HepG2 (cell line): ENCODE measurements around the gene TGFBRAP1. TPM values are rescaled to one million over a fixed set of nuclear protein-coding genes. Genes with fewer than 3 reads are reported as not detected.

ENCODE experiments used
- ATAC-seq: fragments of 200-7000 bp; cut with Tn5 transposase; 3 replicates; pipeline ENCODE4 v1.9.1; 2020; ENCODE audit warnings: mild to moderate bottlenecking, moderate library complexity
- BruUV-seq: library from RNA; stranded (reverse); fragments of 400-500 nt; replicated peaks from 2 replicates; lab custom pipeline; 2021; lab: Mats Ljungman, UMichigan
- CTCF ChIA-PET: fragments of 300-600 bp; formaldehyde crosslinking; extraction: SDS; loops from one replicate; lab custom pipeline; 2021; ENCODE audit warnings: low total read pairs, inconsistent platforms, low intra/inter-chr PET ratio; lab: Yijun Ruan, JAX
- POLR2A ChIA-PET: fragments of 350-600 bp; sonication (Branson Sonifier 250); formaldehyde crosslinking; loops from one replicate; lab custom pipeline; 2020; ENCODE audit warnings: antibody characterized with exemption, inconsistent platforms; lab: Yijun Ruan, JAX
- DNase-seq: peaks from one replicate; pipeline ENCODE4 v3.0.0-alpha.2; 2015; ENCODE audit warnings: low spot score
- FAIRE-seq: peaks from 3 replicates; lab custom pipeline; 2011; peaks lifted over from hg19 to GRCh38; lab: Jason Lieb, UNC
- H2AFZ ChIP-seq: one replicate; pipeline ENCODE4 v1.6.1; 2011; ENCODE audit warnings: low read length, inconsistent platforms
- H3K27ac ChIP-seq: fragments of 300-600 bp; 3 replicates; pipeline ENCODE4 v1.8.0; 2011; ENCODE audit warnings: mixed run types, mild to moderate bottlenecking, mixed read lengths, low read length, inconsistent platforms; ENCODE audit not compliant: insufficient read depth; ENCODE audit errors: extremely low read length
- H3K27me3 ChIP-seq, 2 experiments: fragments of 200-600 bp in 1 of 2; 2 replicates in 1 of 2; 3 replicates in 1 of 2; pipeline versions ENCODE4 v1.6.0 to v1.8.0; 2011; ENCODE audit warnings: low read length in 2 of 2, mild to moderate bottlenecking in 2 of 2, moderate library complexity in 2 of 2, inconsistent platforms in 1 of 2; ENCODE audit not compliant: insufficient read depth in 2 of 2, control insufficient read depth in 1 of 2
- H3K36me3 ChIP-seq, 2 experiments: fragments of 200-600 bp in 1 of 2; replicated peaks in 1 of 2; 2 replicates in 1 of 2; 3 replicates in 1 of 2; pipeline versions ENCODE4 v1.5.1 to v1.8.0; 2011; ENCODE audit warnings: low read length in 2 of 2, inconsistent platforms in 1 of 2; ENCODE audit not compliant: insufficient read depth in 2 of 2, control insufficient read depth in 1 of 2
- H3K4me1 ChIP-seq: 2 replicates; pipeline ENCODE4 v1.5.1; 2012; ENCODE audit warnings: low read length, inconsistent platforms; ENCODE audit not compliant: insufficient read depth
- H3K4me2 ChIP-seq: 2 replicates; pipeline ENCODE4 v1.6.0; 2011; ENCODE audit warnings: low read depth, low read length, inconsistent platforms
- H3K4me3 ChIP-seq, 3 experiments: fragments of 200-600 bp in 1 of 3; sonication (generic), shearing (Covaris generic) in 1 of 3; replicated peaks in 1 of 3; 2 replicates each; pipeline ENCODE4 v1.5.1; 2011 to 2016; ENCODE audit warnings: low read length in 3 of 3, inconsistent platforms in 2 of 3, low read depth in 2 of 3, mild to moderate bottlenecking in 2 of 3, control low read depth in 1 of 3, mixed read lengths in 1 of 3; ENCODE audit not compliant: insufficient read depth in 1 of 3
- H3K79me2 ChIP-seq: one replicate; pipeline ENCODE4 v1.6.1; 2011; ENCODE audit warnings: low read length, inconsistent platforms; ENCODE audit not compliant: insufficient read depth
- H3K9ac ChIP-seq: 2 replicates; pipeline ENCODE4 v1.6.0; 2011; ENCODE audit warnings: mild to moderate bottlenecking, low read depth, low read length, inconsistent platforms; ENCODE audit not compliant: insufficient read depth
- H3K9me3 ChIP-seq: 2 replicates; pipeline ENCODE4 v1.5.1; 2012; ENCODE audit warnings: mild to moderate bottlenecking, low read length
- H4K20me1 ChIP-seq: 2 replicates; pipeline ENCODE4 v1.6.0; 2011; ENCODE audit warnings: inconsistent platforms, mild to moderate bottlenecking, low read length, moderate library complexity; ENCODE audit not compliant: insufficient read depth
- CSRNP2 ChIP-seq: sonication (generic); formaldehyde crosslinking; conservative IDR thresholded peaks from 2 replicates; pipeline ENCODE4 v1.8.0; 2022; ENCODE audit warnings: low read depth, missing genetic modification reagents
- ELF4 ChIP-seq: sonication (generic); formaldehyde crosslinking; IDR thresholded peaks from 2 replicates; pipeline ENCODE4 v1.5.0; 2020; ENCODE audit warnings: missing genetic modification reagents, mild to moderate bottlenecking, moderate library complexity, borderline replicate concordance
- KIAA2018 ChIP-seq: sonication (generic); formaldehyde crosslinking; IDR thresholded peaks from 2 replicates; pipeline ENCODE4 v1.5.0; 2020; ENCODE audit warnings: mild to moderate bottlenecking, missing genetic modification reagents, borderline replicate concordance
- MXD4 ChIP-seq: IDR thresholded peaks from 2 replicates; pipeline ENCODE4 v1.6.1; 2016; ENCODE audit warnings: mild to moderate bottlenecking, missing biosample characterization, missing genetic modification reagents
- RBFOX2 ChIP-seq: fragments of 200-400 bp; formaldehyde crosslinking; IDR thresholded peaks from 2 replicates; pipeline ENCODE4 v1.6.1; 2017; ENCODE audit warnings: low read depth, mild to moderate bottlenecking, low read length
- STAT5B ChIP-seq: sonication (generic); formaldehyde crosslinking; IDR thresholded peaks from 2 replicates; pipeline ENCODE4 v1.4.0; 2020; ENCODE audit warnings: missing genetic modification reagents
- TBL1XR1 ChIP-seq: fragments of 150-350 bp; IDR thresholded peaks from 2 replicates; pipeline ENCODE4 v1.6.1; 2014; ENCODE audit warnings: borderline replicate concordance, low read length; ENCODE audit not compliant: partially characterized antibody
- ZNF224 ChIP-seq: sonication (generic); formaldehyde crosslinking; IDR thresholded peaks from 2 replicates; pipeline ENCODE4 v1.5.0; 2020; ENCODE audit warnings: mild to moderate bottlenecking, missing genetic modification reagents
- ZNF468 ChIP-seq: sonication (generic); formaldehyde crosslinking; IDR thresholded peaks from 2 replicates; pipeline ENCODE4 v1.8.0; 2022; ENCODE audit warnings: mild to moderate bottlenecking, moderate library complexity, missing genetic modification reagents
- ZNF598 ChIP-seq: sonication (generic); formaldehyde crosslinking; IDR thresholded peaks from 2 replicates; pipeline ENCODE4 v1.5.1; 2020; ENCODE audit warnings: mild to moderate bottlenecking, missing genetic modification reagents, borderline replicate concordance
- ZSCAN12 ChIP-seq: sonication (generic); formaldehyde crosslinking; IDR thresholded peaks from 2 replicates; pipeline ENCODE4 v1.9.0; 2021; ENCODE audit warnings: mild to moderate bottlenecking, missing genetic modification reagents
- WGBS: methylation state at CpG from one replicate; pipeline ENCODE4 v1.1.6; 2017; ENCODE audit warnings: low lambda C conversion rate; 5-methylcytosine and 5-hydroxymethylcytosine counted together
- in situ Hi-C: cut with HindIII; loops from 2 replicates; pipeline ENCODE4 v1.10.0; 2017; ENCODE audit warnings: low pct_unique_long_range_greater_than_20kb; ENCODE audit not compliant: extremely low pct_ligation_motif_present
- intact Hi-C: fragments of 100-400 bp; cut with micrococcal nuclease; formaldehyde crosslinking; loops from one replicate; pipeline ENCODE4 v1.10.0; 2022; ENCODE audit not compliant: unreplicated experiment
- polyA plus RNA-seq, 8 experiments: library from polyadenylated mRNA; depleted of rRNA in 3 of 8; stranded (reverse) in 7 of 8; unstranded in 1 of 8; fragments of >200 nt; fragmentation: Illumina TruSeq in 4 of 8; extraction: Trizol in 4 of 8; gene quantifications; 2 replicates each; pipeline versions ENCODE4 v1.2.1 to v1.2.3, GENCODE V29; 2011 to 2016; ENCODE audit warnings: low read depth in 4 of 8, missing spikeins in 1 of 8, mixed read lengths in 1 of 8; ENCODE audit not compliant: insufficient read depth in 1 of 8
- total RNA-seq, 5 experiments: library from RNA; depleted of rRNA; stranded (reverse); fragments of >200 nt; fragmentation: Illumina TruSeq; extraction: Trizol; gene quantifications; 2 replicates each; pipeline ENCODE4 v1.2.3, GENCODE V29; 2016; ENCODE audit warnings: low read depth in 1 of 5

The TGFBRAP1 gene
- total and polyA plus RNA-seq, 2 of the 13 experiments (the other 11 are each of a cell fraction or from before 2014, with no cell fraction given) = 12.7 to 22.9 TPM

DNA sequence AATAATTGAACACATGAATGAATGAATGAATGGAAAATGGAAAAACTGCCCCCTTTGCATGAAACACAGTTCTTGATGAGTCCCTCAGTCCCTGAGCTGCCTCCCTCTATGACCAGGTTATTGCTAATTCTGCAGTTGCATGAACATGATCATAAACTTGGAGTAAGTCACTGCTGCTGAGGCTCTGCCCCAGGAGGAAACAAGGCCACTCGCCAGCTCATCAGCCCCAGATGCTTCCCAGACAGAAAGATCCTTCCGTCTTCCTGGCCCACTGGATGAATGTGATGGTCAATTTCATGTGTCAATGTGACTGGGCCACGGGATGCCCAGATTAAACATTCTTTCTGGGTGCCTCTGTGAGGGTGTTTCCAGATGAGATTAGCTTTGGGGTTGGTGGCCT is 71.6 kb downstream of the TGFBRAP1 start:
- Histone ChIP-seq H2AFZ (no peak overlapping the region), H3K4me3 (no peak overlapping the region), H3K4me1 (no peaks in the 10 kb centered on the region), H3K9ac (no peak overlapping the region), H3K36me3 (no peaks in the 10 kb centered on the region), H3K9me3 (no peaks in the 10 kb centered on the region), H3K27ac (no peak overlapping the region), H3K4me2 (no peak overlapping the region), H4K20me1 (no peaks in the 10 kb centered on the region), H3K79me2 (no peaks in the 10 kb centered on the region), H3K27me3 (no peaks in the 10 kb centered on the region)
- no peak for TF ChIP-seq TBL1XR1
- no peak for TF ChIP-seq KIAA2018
- no peak for TF ChIP-seq ZNF598 (CRISPR knock-in tag)
- TF ChIP-seq ZNF224 = no peak
- no peak for TF ChIP-seq MXD4
- TF ChIP-seq ZNF468 (CRISPR knock-in tag) = no peak
- TF ChIP-seq RBFOX2 = no peak
- TF ChIP-seq ZSCAN12 (CRISPR knock-in tag) = no peak
- no peak for TF ChIP-seq ELF4 (CRISPR knock-in tag)
- TF ChIP-seq STAT5B (CRISPR knock-in tag) = no peak
- no peak for TF ChIP-seq CSRNP2 (CRISPR knock-in tag)
- ChIA-PET CTCF (no interaction called here), POLR2A (no interaction called here)
- intact Hi-C loops (no loop called here), in situ Hi-C loops (no loop called here)
- BruUV-seq = no TSS peak
- FAIRE-seq (no peak), ATAC-seq (no peak), DNase-seq (no peak)
- 53% methylated on average over 3 of the region's 3 CpGs for WGBS
